Spleen (tissue), 11 donors: ENCODE data around the gene SERINC1. TPM values are rescaled to one million over a fixed set of nuclear protein-coding genes. Genes with fewer than 3 reads are reported as not detected.
A peak's percentile ranks its signal among the peaks of the same experiment; 100 is the strongest.

Source experiments
- DNase-seq: peaks from one replicate; pipeline ENCODE4 v3.0.0-alpha.2; 2020
- H3K27ac ChIP-seq, 8 donors: fragments of 200-600 bp; sonication (generic) in 7 of 8; 1 replicate in 4 of 8; 2 replicates in 4 of 8; pipeline versions ENCODE4 v1.5.0 to v1.8.0; 2016 to 2021; ENCODE audit warnings: inconsistent platforms in 4 of 8, mild to moderate bottlenecking in 4 of 8, moderate library complexity in 1 of 8
- H3K27me3 ChIP-seq, 7 donors: fragments of 200-600 bp; sonication (generic) in 6 of 7; replicated peaks in 1 of 7; 1 replicate in 4 of 7; 2 replicates in 3 of 7; pipeline versions ENCODE4 v1.5.0 to v1.8.0; 2016 to 2021; ENCODE audit warnings: inconsistent platforms in 3 of 7, mild to moderate bottlenecking in 1 of 7
- H3K36me3 ChIP-seq, 6 donors: fragments of 200-600 bp; sonication (generic) in 5 of 6; 1 replicate in 4 of 6; 2 replicates in 2 of 6; pipeline versions ENCODE4 v1.5.0 to v1.8.0; 2016 to 2021; ENCODE audit warnings: inconsistent platforms in 2 of 6
- H3K4me1 ChIP-seq, 6 donors: fragments of 200-600 bp; sonication (generic) in 5 of 6; 1 replicate in 3 of 6; 2 replicates in 3 of 6; pipeline versions ENCODE4 v1.5.0 to v1.8.0; 2016 to 2021; ENCODE audit warnings: inconsistent platforms in 3 of 6
- H3K4me3 ChIP-seq, 8 donors: fragments of 200-600 bp; sonication (generic) in 7 of 8; 1 replicate in 4 of 8; 2 replicates in 4 of 8; pipeline versions ENCODE4 v1.5.0 to v1.8.0; 2016 to 2021; ENCODE audit warnings: inconsistent platforms in 4 of 8, mild to moderate bottlenecking in 4 of 8, moderate library complexity in 2 of 8
- H3K9me3 ChIP-seq, 8 donors: fragments of 200-600 bp; sonication (generic) in 7 of 8; 1 replicate in 4 of 8; 2 replicates in 4 of 8; pipeline versions ENCODE4 v1.5.0 to v1.8.0; 2016 to 2021; ENCODE audit warnings: inconsistent platforms in 4 of 8
- POLR2A ChIP-seq, 3 donors: fragments of 450-650 bp; IDR thresholded peaks; one replicate each; pipeline ENCODE4 v1.5.1; 2017; ENCODE audit warnings: antibody characterized with exemption in 3 of 3, mild to moderate bottlenecking in 1 of 3
- POLR2AphosphoS5 ChIP-seq, 3 donors: sonication (generic); formaldehyde crosslinking; IDR thresholded peaks; one replicate each; pipeline ENCODE4 v1.5.1; 2017; ENCODE audit warnings: antibody characterized with exemption in 3 of 3
- WGBS, 5 donors: extraction: QIAGEN DNeasy Blood & Tissue Kit in 3 of 5; methylation state at CpG; one replicate each; pipeline versions ENCODE4 v1.1.5 to v1.1.7; 2013 to 2018; 5-methylcytosine and 5-hydroxymethylcytosine counted together
- intact Hi-C: fragments of 100-400 bp; cut with DNase I; formaldehyde crosslinking; loops from one replicate; pipeline ENCODE4 v1.15.0; 2023; ENCODE audit warnings: low total_unique reads
- polyA plus RNA-seq, 3 donors: library from polyadenylated mRNA; stranded (reverse); fragments of 200-250 nt; gene quantifications; one replicate each; pipeline ENCODE4 v1.2.1, GENCODE V29; 2013
- total RNA-seq, 7 donors: library from RNA; depleted of rRNA in 3 of 7; stranded (reverse); fragments of >200 nt in 3 of 7; fragmentation: NEBNext Ultra II Directional in 4 of 7; extraction: Animal tissue kit (Norgen Biotek cat#: 25700) in 4 of 7; gene quantifications; one replicate each; pipeline versions ENCODE4 v1.1.0 to v1.2.1, GENCODE V29; 2016 to 2021
- TF ChIP-seq, protein P1 (sequence below), 11 experiments: fragments of 200-600 bp in 7 of 11; fragments of 450-650 bp in 4 of 11; sonication (generic) in 4 of 11; IDR thresholded peaks in 8 of 11; conservative IDR thresholded peaks in 3 of 11; 1 replicate in 7 of 11; 2 replicates in 4 of 11; pipeline versions ENCODE4 v1.4.0 to v1.8.0; 2016 to 2021; ENCODE audit warnings: antibody characterized with exemption in 11 of 11, inconsistent platforms in 4 of 11, mild to moderate bottlenecking in 1 of 11
- donor health status: healthy with polysubstance abuse.
- donor health status: DM: no; HTN: no; CAD: no; lungs with moderate emphysema.
- donor health status: DM: no; HTN: no; CAD: no.
- donor health status: Bipolar disorder and iron deficiency.
- donor health status: healthy.
- donor health status: DM: no; HTN: no; CAD: no.
- donor health status: DM: yes; HTN: yes; CAD: no.

The SERINC1 gene
- total and polyA plus RNA-seq, 10 donors: 26.6 to 191 (median 145) TPM

DNA sequence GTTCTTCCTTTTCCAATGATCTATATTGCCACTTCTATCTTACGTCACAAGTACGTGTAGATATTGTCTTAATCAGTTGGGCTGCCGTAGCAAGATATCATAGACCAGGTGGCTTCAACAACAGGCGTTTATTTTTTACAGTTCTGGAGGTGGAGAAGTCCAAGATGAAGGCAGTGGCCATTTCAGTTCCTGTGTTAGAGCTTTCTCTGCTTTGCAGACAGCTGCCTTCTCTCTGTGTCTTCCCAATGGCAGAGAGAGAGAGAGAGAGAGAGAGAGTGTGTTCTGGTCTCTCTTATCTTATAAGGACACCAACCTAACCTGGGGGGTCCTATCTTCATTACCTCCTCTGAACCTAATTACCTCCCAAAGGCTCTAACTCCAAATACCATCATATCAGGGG is 63.9 kb downstream of the SERINC1 start:
- intact Hi-C loops: no loop called here
- Histone ChIP-seq H3K4me3 (no peak overlapping the region), H3K36me3 (peaks cover 0 to 7% (median 2%) of the 10 kb centered on the region in 6 donors), H3K27me3 (no peaks in the 10 kb centered on the region), H3K9me3 (no peaks in the 10 kb centered on the region), H3K27ac (no peak overlapping the region), H3K4me1 (peaks cover 0 to 63% (median 2%) of the 10 kb centered on the region in 6 donors)
- TF ChIP-seq POLR2AphosphoS5 (IDR thresholded peaks at IDR 0.05): no peak
- no peak for TF ChIP-seq POLR2A (IDR thresholded peaks at IDR 0.05)
- TF ChIP-seq, protein P1, sequence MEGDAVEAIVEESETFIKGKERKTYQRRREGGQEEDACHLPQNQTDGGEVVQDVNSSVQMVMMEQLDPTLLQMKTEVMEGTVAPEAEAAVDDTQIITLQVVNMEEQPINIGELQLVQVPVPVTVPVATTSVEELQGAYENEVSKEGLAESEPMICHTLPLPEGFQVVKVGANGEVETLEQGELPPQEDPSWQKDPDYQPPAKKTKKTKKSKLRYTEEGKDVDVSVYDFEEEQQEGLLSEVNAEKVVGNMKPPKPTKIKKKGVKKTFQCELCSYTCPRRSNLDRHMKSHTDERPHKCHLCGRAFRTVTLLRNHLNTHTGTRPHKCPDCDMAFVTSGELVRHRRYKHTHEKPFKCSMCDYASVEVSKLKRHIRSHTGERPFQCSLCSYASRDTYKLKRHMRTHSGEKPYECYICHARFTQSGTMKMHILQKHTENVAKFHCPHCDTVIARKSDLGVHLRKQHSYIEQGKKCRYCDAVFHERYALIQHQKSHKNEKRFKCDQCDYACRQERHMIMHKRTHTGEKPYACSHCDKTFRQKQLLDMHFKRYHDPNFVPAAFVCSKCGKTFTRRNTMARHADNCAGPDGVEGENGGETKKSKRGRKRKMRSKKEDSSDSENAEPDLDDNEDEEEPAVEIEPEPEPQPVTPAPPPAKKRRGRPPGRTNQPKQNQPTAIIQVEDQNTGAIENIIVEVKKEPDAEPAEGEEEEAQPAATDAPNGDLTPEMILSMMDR (IDR thresholded peaks at IDR 0.05 in 8 of 11, conservative IDR thresholded peaks at IDR 0.05 in 3 of 11): no peak
- 65 to 95% (median 70%) methylated on average over 4 of the region's 4 CpGs for WGBS, 5 donors
- DNase-seq: no peak

DNA sequence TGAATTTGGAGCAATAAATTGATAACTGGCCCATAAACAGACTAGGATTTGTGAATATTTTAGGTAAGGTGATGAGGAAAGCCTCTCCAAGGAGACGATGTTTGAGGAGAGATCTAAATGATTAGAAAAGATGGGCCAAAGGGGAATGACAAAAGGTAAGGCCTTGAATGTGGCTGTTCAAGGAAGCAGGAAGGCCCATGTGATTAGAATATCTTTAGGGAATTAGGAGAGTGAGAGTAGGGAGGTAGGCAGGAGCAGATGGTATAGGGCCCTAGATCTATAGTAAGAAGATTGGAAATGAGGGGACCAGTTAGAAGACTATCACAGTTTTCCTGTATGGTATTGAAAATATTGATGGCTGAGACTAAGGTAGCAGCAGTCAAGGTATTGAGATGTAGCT is 65.4 kb downstream of the SERINC1 start:
- intact Hi-C loops: no loop called here
- DNase-seq: no peak

DNA sequence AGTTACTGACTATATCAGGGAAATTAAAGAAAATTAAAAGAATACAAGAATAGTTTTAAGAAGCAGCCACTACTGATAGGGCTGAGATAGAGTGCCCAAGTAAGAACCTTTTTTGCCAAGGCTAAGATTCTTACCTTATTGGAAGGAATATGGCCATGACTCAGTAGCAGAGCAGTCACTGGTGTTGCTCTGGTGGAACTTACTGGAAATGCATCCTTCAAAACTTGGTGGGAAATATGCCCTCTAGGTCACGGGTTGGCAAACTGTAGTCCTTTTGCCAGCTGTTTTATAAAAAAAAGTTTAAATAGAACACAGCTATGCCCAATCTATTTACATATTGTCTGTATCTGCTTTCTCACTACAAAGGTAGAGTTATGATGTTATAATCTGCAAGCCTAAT is 66.2 kb downstream of the SERINC1 start:
- Histone ChIP-seq H3K36me3 (no peaks in the 10 kb centered on the region), H3K4me3 (no peak overlapping the region), H3K27ac (no peak overlapping the region), H3K9me3 (no peaks in the 10 kb centered on the region), H3K27me3 (no peaks in the 10 kb centered on the region), H3K4me1 (peaks cover 6 to 75% (median 12%) of the 10 kb centered on the region in 6 donors)
- WGBS, 5 donors: 82 to 98% (median 92%) methylated on average over 1 of the region's 1 CpG
- intact Hi-C loops: no loop called here
- TF ChIP-seq POLR2AphosphoS5 (IDR thresholded peaks at IDR 0.05) (no peak), POLR2A (IDR thresholded peaks at IDR 0.05) (no peak)
- TF ChIP-seq, protein P1 (IDR thresholded peaks at IDR 0.05 in 8 of 11, conservative IDR thresholded peaks at IDR 0.05 in 3 of 11): no peak
- no peak for DNase-seq

More for the DNA sequence above, 65.4 kb downstream of the SERINC1 start:
- H3K27ac ChIP-seq: no peak overlapping the region
- H3K9me3 ChIP-seq: no peaks in the 10 kb centered on the region
- TF ChIP-seq, protein P1 (IDR thresholded peaks at IDR 0.05 in 8 of 11, conservative IDR thresholded peaks at IDR 0.05 in 3 of 11): no peak
- TF ChIP-seq POLR2AphosphoS5 (IDR thresholded peaks at IDR 0.05) (no peak), POLR2A (IDR thresholded peaks at IDR 0.05) (no peak)
- WGBS, 5 donors: 65 to 88% (median 79%) methylated on average over 1 of the region's 1 CpG
- no peaks in the 10 kb centered on the region for H3K36me3 ChIP-seq
- no peak overlapping the region for H3K4me3 ChIP-seq
- H3K27me3 ChIP-seq: no peaks in the 10 kb centered on the region
- peaks cover 0 to 72% (median 6%) of the 10 kb centered on the region in 6 donors for H3K4me1 ChIP-seq

DNA sequence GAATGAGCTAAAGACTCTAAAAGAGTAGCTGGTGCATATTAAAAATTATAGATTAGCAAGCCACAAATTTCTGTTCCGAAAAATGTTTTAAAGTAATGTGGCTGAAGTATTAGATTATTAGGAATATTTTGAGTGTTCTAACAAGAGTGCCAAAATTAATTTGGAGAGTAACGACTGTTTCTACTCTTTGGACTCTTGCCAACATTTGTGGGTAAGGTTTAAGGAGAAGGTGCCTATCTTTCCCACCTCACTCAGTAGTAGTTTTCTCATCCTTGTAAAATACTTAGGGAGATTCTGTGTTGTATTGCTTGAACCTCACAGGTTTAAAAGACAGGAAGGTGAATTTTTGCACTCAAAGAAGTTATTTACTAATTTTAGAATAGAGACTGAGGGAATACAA is 67.2 kb downstream of the SERINC1 start:
- no peak for DNase-seq
- intact Hi-C loops: no loop called here
- TF ChIP-seq POLR2AphosphoS5 (IDR thresholded peaks at IDR 0.05): no peak
- no peaks in the 10 kb centered on the region for H3K27me3 ChIP-seq
- H3K9me3 ChIP-seq: no peaks in the 10 kb centered on the region
- no peaks in the 10 kb centered on the region for H3K36me3 ChIP-seq
- H3K4me3 ChIP-seq: no peak overlapping the region
- 53 to 75% (median 70%) methylated on average over 2 of the region's 2 CpGs for WGBS, 5 donors
- H3K27ac ChIP-seq: no peak overlapping the region
- H3K4me1 ChIP-seq: peaks cover 10 to 72% (median 16%) of the 10 kb centered on the region in 6 donors

DNA sequence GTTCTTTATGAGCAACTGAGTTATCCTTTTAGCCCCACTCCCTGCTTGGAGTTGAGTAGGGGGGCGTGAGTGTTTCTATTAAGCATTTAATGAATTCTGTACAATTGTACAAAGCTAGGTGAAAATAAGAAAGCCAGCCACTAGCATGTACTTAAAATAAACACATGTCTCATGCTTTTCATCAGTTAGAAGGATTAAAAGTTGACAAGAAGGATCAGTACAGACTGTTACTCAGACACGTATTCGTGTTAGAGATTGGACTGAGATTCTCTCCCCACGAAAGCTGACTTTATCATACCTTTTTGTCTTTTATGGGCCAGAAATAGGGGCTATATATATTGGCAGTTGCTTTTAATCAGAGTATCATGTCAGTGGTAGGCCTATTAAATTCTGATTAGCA is 70.5 kb downstream of the SERINC1 start:
- no peaks in the 10 kb centered on the region for H3K9me3 ChIP-seq
- DNase-seq: no peak
- no peaks in the 10 kb centered on the region for H3K36me3 ChIP-seq
- H3K27me3 ChIP-seq: no peaks in the 10 kb centered on the region
- WGBS, 5 donors: 85 to 96% (median 94%) methylated on average over 4 of the region's 4 CpGs
- H3K4me3 ChIP-seq: peak overlapping the region in 3 of 8 donors; percentile 84 to 94 (median 88)
- TF ChIP-seq POLR2AphosphoS5 (IDR thresholded peaks at IDR 0.05): no peak
- TF ChIP-seq, protein P1 (IDR thresholded peaks at IDR 0.05 in 8 of 11, conservative IDR thresholded peaks at IDR 0.05 in 3 of 11): no peak
- TF ChIP-seq POLR2A (IDR thresholded peaks at IDR 0.05): no peak
- H3K4me1 ChIP-seq: peaks cover 10 to 58% (median 18%) of the 10 kb centered on the region in 6 donors
- H3K27ac ChIP-seq: no peak overlapping the region
- intact Hi-C loops: no loop called here
